Peyer's patch (tissue), 4 donors: ENCODE results near the gene KCNAB1.

ENCODE experiments used
- POLR2A ChIP-seq, 2 donors: fragments of 450-650 bp; IDR thresholded peaks; one replicate each; pipeline ENCODE4 v1.5.1; 2017; ENCODE audit warnings: antibody characterized with exemption in 2 of 2, mild to moderate bottlenecking in 2 of 2, moderate library complexity in 2 of 2
- TF ChIP-seq, protein P1 (sequence below), 6 experiments: fragments of 450-650 bp in 4 of 6; fragments of 200-600 bp in 2 of 6; sonication (generic) in 1 of 6; IDR thresholded peaks; one replicate each; pipeline ENCODE4 v1.5.1; 2017 to 2019; ENCODE audit warnings: antibody characterized with exemption in 6 of 6, mild to moderate bottlenecking in 3 of 6, moderate library complexity in 1 of 6

DNA sequence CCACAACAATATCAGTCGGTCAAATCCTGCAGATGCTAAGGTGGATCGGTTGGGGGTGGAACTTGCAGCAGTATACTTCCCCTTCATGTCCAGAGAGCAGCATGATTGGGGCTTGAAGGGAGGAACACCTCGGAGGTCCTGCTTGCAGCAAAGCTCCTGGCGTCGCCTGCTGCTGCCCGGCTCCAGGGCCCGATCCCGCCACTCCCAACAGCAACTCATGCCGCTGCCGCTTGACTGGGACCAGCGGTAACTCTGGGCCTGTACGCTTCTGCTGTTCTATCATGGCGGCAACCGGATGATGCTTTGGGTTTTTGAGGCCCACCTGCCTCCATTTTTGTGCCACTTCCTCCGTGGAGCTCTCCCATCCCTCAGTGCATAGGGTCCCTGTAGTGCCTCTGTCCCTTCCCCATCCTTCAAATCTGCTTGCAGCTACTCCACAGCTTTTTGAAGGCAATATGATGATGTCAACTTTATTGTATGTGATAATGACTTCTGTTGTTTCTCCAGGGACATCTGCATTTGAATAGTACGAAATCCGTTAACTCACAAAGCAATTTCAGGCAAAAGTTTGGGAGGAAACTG is 56.3 kb downstream of the KCNAB1 start:
- no peak for TF ChIP-seq POLR2A (IDR thresholded peaks at IDR 0.05)
- TF ChIP-seq, protein P1, sequence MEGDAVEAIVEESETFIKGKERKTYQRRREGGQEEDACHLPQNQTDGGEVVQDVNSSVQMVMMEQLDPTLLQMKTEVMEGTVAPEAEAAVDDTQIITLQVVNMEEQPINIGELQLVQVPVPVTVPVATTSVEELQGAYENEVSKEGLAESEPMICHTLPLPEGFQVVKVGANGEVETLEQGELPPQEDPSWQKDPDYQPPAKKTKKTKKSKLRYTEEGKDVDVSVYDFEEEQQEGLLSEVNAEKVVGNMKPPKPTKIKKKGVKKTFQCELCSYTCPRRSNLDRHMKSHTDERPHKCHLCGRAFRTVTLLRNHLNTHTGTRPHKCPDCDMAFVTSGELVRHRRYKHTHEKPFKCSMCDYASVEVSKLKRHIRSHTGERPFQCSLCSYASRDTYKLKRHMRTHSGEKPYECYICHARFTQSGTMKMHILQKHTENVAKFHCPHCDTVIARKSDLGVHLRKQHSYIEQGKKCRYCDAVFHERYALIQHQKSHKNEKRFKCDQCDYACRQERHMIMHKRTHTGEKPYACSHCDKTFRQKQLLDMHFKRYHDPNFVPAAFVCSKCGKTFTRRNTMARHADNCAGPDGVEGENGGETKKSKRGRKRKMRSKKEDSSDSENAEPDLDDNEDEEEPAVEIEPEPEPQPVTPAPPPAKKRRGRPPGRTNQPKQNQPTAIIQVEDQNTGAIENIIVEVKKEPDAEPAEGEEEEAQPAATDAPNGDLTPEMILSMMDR (IDR thresholded peaks at IDR 0.05): no peak
